ENCODE measurements around the gene ADD1.

The ADD1 gene

GRCh38 chr4:2861631-2862436, 18.2 kb downstream of the ADD1 start:
- DNase-seq, result no peak

- no peak for DNase-seq
Observed at GRCh38 chr4:2862528-2862927, 18.9 kb downstream of the ADD1 start.

- DNase-seq, result no peak
Observed at GRCh38 chr4:2863649-2864048, 20.0 kb downstream of the ADD1 start.

- DNase-seq, result no peak
Observed at GRCh38 chr4:2865196-2865780, 21.6 kb downstream of the ADD1 start.

GRCh38 chr4:2866160-2866861, 22.7 kb downstream of the ADD1 start:
- DNase-seq, result no peak

- no peak for DNase-seq
Observed at GRCh38 chr4:2866891-2867290, 23.2 kb downstream of the ADD1 start.

GRCh38 chr4:2867758-2868491, 24.3 kb downstream of the ADD1 start:
- peak; percentile 29 for DNase-seq

- peak; percentile 20 for DNase-seq
Observed at GRCh38 chr4:2868877-2869487, 25.3 kb downstream of the ADD1 start.

GRCh38 chr4:2869659-2870058, 26.0 kb downstream of the ADD1 start:
- no peak for DNase-seq

GRCh38 chr4:2870082-2870481, 26.4 kb downstream of the ADD1 start:
- DNase-seq, result no peak

GRCh38 chr4:2871466-2871865, 27.8 kb downstream of the ADD1 start:
- no peak for DNase-seq

GRCh38 chr4:2871911-2872310, 28.3 kb downstream of the ADD1 start:
- DNase-seq, result no peak

- DNase-seq, result no peak
Observed at GRCh38 chr4:2873329-2873728, 29.7 kb downstream of the ADD1 start.

GRCh38 chr4:2874861-2875260, 31.2 kb downstream of the ADD1 start:
- DNase-seq, result no peak

- DNase-seq, result no peak
Observed at GRCh38 chr4:2875556-2875955, 31.9 kb downstream of the ADD1 start.

GRCh38 chr4:2878346-2878745, 34.7 kb downstream of the ADD1 start:
- DNase-seq, result no peak

- DNase-seq, result no peak
Observed at GRCh38 chr4:2879026-2879425, 35.4 kb downstream of the ADD1 start.

- DNase-seq, result no peak
Observed at GRCh38 chr4:2881431-2881830, 37.8 kb downstream of the ADD1 start.

GRCh38 chr4:2882341-2882740, 38.7 kb downstream of the ADD1 start:
- no peak for DNase-seq

GRCh38 chr4:2886161-2886560, 42.5 kb downstream of the ADD1 start:
- no peak for DNase-seq

- peak; percentile 45 for DNase-seq
Observed at GRCh38 chr4:2886622-2887021, 43.0 kb downstream of the ADD1 start.

GRCh38 chr4:2887343-2887742, 43.7 kb downstream of the ADD1 start:
- DNase-seq, result peak; percentile 9

GRCh38 chr4:2888886-2889285, 45.2 kb downstream of the ADD1 start:
- DNase-seq, result no peak

Measured in NCI-H146 (cell line).